Osteoblast (primary cell): ENCODE data around the gene THAP7. TPM values are rescaled to one million over a fixed set of nuclear protein-coding genes. Genes with fewer than 3 reads are reported as not detected.

Experiments
- DNase-seq: peaks from one replicate; pipeline ENCODE4 v3.0.0; 2011; ENCODE audit warnings: low spot score, mixed read lengths; ENCODE audit not compliant: insufficient read length; ENCODE audit errors: missing footprints
- H2AFZ ChIP-seq: 2 replicates; pipeline ENCODE4 v1.6.0; 2011; ENCODE audit warnings: mild to moderate bottlenecking, low read length
- H3K27ac ChIP-seq: 2 replicates; pipeline ENCODE4 v1.5.1; 2011; ENCODE audit warnings: mild to moderate bottlenecking, low read depth, low read length, moderate library complexity
- H3K27me3 ChIP-seq: 2 replicates; pipeline ENCODE4 v1.6.0; 2012; ENCODE audit warnings: mild to moderate bottlenecking, control low read depth, inconsistent platforms, low read length, moderate library complexity; ENCODE audit not compliant: insufficient read depth
- H3K36me3 ChIP-seq: 2 replicates; pipeline ENCODE4 v1.5.1; 2011; ENCODE audit warnings: mild to moderate bottlenecking, low read length, control low read depth, moderate library complexity; ENCODE audit not compliant: insufficient read depth
- H3K4me1 ChIP-seq: 2 replicates; pipeline ENCODE4 v1.5.1; 2011; ENCODE audit warnings: mild to moderate bottlenecking, low read length, control low read depth, moderate library complexity; ENCODE audit not compliant: insufficient read depth
- H3K4me2 ChIP-seq: 2 replicates; pipeline ENCODE4 v1.6.0; 2011; ENCODE audit warnings: mild to moderate bottlenecking, low read length; ENCODE audit not compliant: insufficient read depth
- H3K4me3 ChIP-seq: fragments of 200-600 bp; sonication (generic); 3 replicates; pipeline ENCODE4 v1.5.1; 2012; ENCODE audit warnings: mild to moderate bottlenecking, low read length, inconsistent platforms; ENCODE audit not compliant: insufficient read depth
- H3K79me2 ChIP-seq: 2 replicates; pipeline ENCODE4 v1.6.0; 2012; ENCODE audit warnings: mild to moderate bottlenecking, low read length, control low read depth, inconsistent platforms; ENCODE audit not compliant: insufficient read depth
- H3K9me3 ChIP-seq: 2 replicates; pipeline ENCODE4 v1.5.1; 2011; ENCODE audit warnings: low read depth, low read length, control low read depth
- H4K20me1 ChIP-seq: 2 replicates; pipeline ENCODE4 v1.6.0; 2012; ENCODE audit warnings: mild to moderate bottlenecking, low read length, control low read depth; ENCODE audit not compliant: insufficient read depth
- total RNA-seq: library from RNA; depleted of rRNA; stranded (reverse); fragments of >200 nt; gene quantifications from 2 replicates; pipeline ENCODE4 v1.2.3, GENCODE V29; 2012
- TF ChIP-seq, protein P1 (sequence below): IDR thresholded peaks from 2 replicates; pipeline ENCODE4 v1.5.1; 2011; ENCODE audit warnings: mild to moderate bottlenecking, low read depth, low read length, moderate library complexity; ENCODE audit errors: extremely low read depth

THAP7 gene
- total RNA-seq, 1 donor: 24.2 TPM

DNA sequence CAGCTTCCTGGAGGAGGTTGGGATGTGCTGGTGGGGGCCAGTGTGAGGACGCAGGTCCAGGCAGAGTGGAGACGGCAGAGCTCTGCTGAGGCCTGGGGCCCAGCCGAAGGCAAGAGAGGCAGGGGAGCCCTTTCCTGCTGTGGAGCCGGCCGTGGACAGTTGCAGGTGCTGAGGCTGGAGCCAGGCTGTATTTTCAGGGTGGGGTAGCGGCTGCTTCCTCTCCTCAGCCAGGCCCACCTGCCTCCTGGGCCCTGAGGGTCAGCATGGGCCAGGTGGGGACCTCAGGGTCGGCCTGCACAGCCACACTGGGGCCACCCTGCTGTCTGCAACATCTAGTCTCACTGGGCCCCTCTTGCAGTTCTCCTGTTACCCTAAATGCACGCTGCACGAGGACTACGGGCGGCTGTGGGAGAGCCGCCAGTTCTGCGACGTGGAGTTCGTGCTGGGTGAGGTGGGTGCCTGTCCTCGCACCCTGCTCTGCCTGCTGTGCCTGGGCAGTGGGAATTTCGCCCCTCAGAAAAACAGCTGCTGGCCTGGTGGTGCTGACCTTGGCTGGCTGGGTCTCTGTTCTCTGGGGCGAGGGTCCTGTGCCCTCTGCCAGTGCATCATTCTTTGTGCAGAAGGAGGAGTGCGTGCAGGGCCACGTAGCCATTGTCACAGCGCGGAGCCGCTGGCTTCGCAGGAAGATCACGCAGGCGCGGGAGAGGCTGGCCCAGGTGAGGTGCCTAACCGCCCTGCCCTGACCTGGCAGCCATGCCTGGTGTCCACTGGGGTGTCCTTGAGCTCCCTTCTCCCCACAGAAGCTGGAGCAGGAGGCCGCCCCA is 8.4 kb downstream of the THAP7 start:
- no peak overlapping the region for H2AFZ ChIP-seq
- H3K4me1 ChIP-seq: no peaks in the 10 kb centered on the region
- TF ChIP-seq, protein P1, sequence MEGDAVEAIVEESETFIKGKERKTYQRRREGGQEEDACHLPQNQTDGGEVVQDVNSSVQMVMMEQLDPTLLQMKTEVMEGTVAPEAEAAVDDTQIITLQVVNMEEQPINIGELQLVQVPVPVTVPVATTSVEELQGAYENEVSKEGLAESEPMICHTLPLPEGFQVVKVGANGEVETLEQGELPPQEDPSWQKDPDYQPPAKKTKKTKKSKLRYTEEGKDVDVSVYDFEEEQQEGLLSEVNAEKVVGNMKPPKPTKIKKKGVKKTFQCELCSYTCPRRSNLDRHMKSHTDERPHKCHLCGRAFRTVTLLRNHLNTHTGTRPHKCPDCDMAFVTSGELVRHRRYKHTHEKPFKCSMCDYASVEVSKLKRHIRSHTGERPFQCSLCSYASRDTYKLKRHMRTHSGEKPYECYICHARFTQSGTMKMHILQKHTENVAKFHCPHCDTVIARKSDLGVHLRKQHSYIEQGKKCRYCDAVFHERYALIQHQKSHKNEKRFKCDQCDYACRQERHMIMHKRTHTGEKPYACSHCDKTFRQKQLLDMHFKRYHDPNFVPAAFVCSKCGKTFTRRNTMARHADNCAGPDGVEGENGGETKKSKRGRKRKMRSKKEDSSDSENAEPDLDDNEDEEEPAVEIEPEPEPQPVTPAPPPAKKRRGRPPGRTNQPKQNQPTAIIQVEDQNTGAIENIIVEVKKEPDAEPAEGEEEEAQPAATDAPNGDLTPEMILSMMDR: no peak
- no peaks in the 10 kb centered on the region for H3K9me3 ChIP-seq
- H3K36me3 ChIP-seq: peaks cover 46% of the 10 kb centered on the region
- no peaks in the 10 kb centered on the region for H3K27me3 ChIP-seq
- no peaks in the 10 kb centered on the region for H3K79me2 ChIP-seq
- no peak overlapping the region for H3K27ac ChIP-seq
- H3K4me2 ChIP-seq: no peak overlapping the region
- no peak overlapping the region for H3K4me3 ChIP-seq
- DNase-seq: peak; percentile 70
- no peaks in the 10 kb centered on the region for H4K20me1 ChIP-seq

DNA sequence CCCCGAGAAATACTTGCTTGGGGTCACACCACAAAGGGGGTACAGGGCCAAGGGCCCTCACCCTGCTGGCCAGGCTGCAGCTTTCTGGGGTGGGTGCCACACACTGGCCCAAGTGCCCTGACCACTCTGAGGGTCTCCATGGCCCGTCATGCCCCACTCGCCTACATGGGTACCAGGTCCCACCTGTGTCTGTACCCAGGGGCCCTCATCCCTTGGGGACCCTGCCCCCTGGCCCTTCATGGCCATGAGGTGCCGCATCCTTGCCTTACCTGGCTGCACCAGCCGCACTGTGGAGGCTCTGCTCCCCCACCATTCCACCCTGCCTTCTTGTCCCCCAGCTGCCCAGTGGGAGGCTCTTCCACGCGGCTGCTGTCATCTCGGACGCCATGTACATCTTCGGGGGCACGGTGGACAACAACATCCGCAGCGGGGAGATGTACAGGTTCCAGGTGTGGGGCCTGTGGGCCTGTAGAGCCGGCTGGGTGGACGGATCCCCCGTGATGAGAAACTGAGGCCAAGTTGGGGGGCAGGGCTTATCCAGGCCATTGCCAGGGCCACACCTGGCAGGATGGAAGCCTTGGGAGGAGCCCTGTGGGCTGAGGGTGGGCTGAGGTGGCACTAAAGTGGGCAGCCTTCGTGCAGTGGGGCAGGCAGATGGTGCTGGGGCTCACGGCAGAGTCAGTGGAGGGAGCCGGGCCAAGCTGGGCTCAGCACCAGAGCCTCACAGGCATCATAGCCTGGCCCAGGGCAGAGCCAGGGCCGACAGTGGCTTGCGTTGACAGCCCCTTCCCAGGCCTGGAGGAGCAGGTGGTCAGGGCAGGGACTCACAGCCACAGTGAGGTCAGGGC is 9.2 kb downstream of the THAP7 start:
- H3K36me3 ChIP-seq: peaks cover 46% of the 10 kb centered on the region

DNA sequence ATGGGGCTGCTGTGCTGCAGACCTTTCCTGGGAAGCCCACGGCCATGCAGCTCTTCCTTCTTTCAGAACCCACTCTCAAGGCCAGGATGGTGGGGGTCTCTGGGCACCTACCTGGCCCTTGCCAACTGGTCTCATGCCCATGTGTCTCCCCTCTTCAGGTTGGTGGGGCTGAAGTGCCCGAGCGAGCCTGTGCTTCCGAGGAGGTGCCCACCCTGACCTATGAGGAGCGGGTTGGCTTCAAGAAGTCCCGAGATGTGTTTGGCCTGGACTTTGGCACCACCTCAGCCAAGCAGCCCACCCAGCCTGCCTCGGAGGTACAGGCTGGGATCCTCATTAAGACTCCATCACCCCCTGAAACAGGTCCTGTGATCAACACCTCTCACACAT is 9.9 kb downstream of the THAP7 start:
- H3K36me3 ChIP-seq: peaks cover 47% of the 10 kb centered on the region
- no peak for DNase-seq
- H3K27ac ChIP-seq: no peak overlapping the region

More for the DNA sequence above, 9.2 kb downstream of the THAP7 start:
- Histone ChIP-seq H3K4me1 (no peaks in the 10 kb centered on the region), H3K4me3 (no peak overlapping the region), H2AFZ (no peak overlapping the region), H3K27me3 (no peaks in the 10 kb centered on the region), H3K9me3 (no peaks in the 10 kb centered on the region), H4K20me1 (no peaks in the 10 kb centered on the region), H3K27ac (no peak overlapping the region), H3K79me2 (no peaks in the 10 kb centered on the region), H3K4me2 (no peak overlapping the region)
- DNase-seq: no peak
- TF ChIP-seq, protein P1: no peak

More for the DNA sequence above, 9.9 kb downstream of the THAP7 start:
- H3K9me3 ChIP-seq: no peaks in the 10 kb centered on the region
- H3K4me1 ChIP-seq: no peaks in the 10 kb centered on the region
- no peaks in the 10 kb centered on the region for H3K27me3 ChIP-seq
- H3K79me2 ChIP-seq: no peaks in the 10 kb centered on the region
- H3K4me2 ChIP-seq: no peak overlapping the region
- no peak overlapping the region for H2AFZ ChIP-seq
- no peaks in the 10 kb centered on the region for H4K20me1 ChIP-seq
- TF ChIP-seq, protein P1: no peak
- no peak overlapping the region for H3K4me3 ChIP-seq
